ENCODE data around the gene ANGPTL1. TPM values are rescaled to one million over a fixed set of nuclear protein-coding genes. Genes with fewer than 3 reads are reported as not detected.

The ANGPTL1 gene
- total and polyA plus RNA-seq, 10 of the 15 experiments (the other 5 are each of a cell fraction or from before 2014, with no cell fraction given) = not detected

DNA sequence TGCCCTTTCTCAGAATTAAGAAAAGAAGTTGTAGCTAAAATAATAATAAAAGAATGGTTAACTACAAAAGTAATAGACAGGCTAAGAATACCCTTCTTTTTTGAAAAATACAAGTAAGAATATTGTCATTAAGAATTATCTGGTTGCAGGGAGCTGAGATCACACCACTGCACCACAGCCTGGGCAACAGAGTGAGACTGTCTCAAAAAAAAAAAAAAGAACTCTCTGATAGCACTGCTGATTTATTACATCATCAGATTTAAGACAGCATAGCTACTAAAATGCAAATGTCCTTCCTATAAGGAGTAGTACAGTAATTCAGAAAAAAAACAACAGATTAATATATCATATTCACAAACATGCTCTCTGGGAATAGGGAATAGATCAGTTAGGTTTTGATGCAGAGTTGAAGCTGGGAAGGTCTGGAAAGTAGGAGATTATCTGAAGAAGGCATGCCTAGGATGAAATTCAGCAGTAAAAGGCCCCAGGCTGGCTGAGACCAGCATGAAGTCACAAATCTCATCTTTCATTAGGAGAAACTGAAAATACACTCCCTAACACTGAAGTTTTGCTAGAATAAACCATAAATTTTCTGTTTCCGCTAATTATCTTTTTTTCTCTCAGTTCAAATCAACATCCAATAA is 30.7 kb upstream of the ANGPTL1 start:
- Histone ChIP-seq H3K27me3 (replicated peaks in 1 of 2; ENCODE audit: control insufficient read depth in 2 of 2, insufficient read depth in 2 of 2, low read length in 1 of 2) (no peaks in the 10 kb centered on the region), H3K9me3 (replicated peaks; ENCODE audit: control insufficient read depth, insufficient read depth, low read length) (no peaks in the 10 kb centered on the region), H3K36me3 (ENCODE audit: control insufficient read depth in 2 of 2, insufficient read depth in 2 of 2, low read length in 1 of 2) (no peaks in the 10 kb centered on the region), H3K4me3 (no peak overlapping the region), H3K9ac (ENCODE audit: control insufficient read depth, insufficient read depth, low read length) (no peak overlapping the region), H2AFZ (ENCODE audit: control insufficient read depth, low read depth, low read length) (no peak overlapping the region), H3K4me2 (ENCODE audit: control insufficient read depth, insufficient read depth) (no peak overlapping the region), H3K4me1 (ENCODE audit: control insufficient read depth, insufficient read depth, low read length) (no peaks in the 10 kb centered on the region), H4K20me1 (ENCODE audit: control insufficient read depth, insufficient read depth) (no peaks in the 10 kb centered on the region), H3K79me2 (ENCODE audit: control insufficient read depth, insufficient read depth, low read length) (no peaks in the 10 kb centered on the region), H3K27ac (ENCODE audit: control insufficient read depth, insufficient read depth) (no peak overlapping the region)
- CTCF ChIA-PET = interaction anchor here (1.0 kb wide), 1 partner anchor 9 kb away, joined by 3 read pairs; no protein-coding TSS in a partner anchor
- in situ Hi-C loops (cut with MboI) (no loop called here), intact Hi-C loops (cut with micrococcal nuclease; ENCODE audit: unreplicated experiment) (no loop called here)
- FAIRE-seq = no peak
- DNase-seq (ENCODE audit: low read depth, low spot score) = no peak
- WGBS (ENCODE audit: insufficient coverage, insufficient replicate concordance, low lambda C conversion rate, missing lambda C conversion rate) = 0% methylated on average over 1 of the region's 1 CpG
- no peak for ATAC-seq
- BruUV-seq (replicated peaks) = no TSS peak
- TF ChIP-seq MEF2A (IDR thresholded peaks at IDR 0.05; ENCODE audit: insufficient read depth, low read depth, low read length) (no peak), RB1 (IDR thresholded peaks at IDR 0.05; ENCODE audit: borderline replicate concordance) (no peak), RAD21 (IDR thresholded peaks at IDR 0.05; ENCODE audit: insufficient read depth, low read depth, low read length) (no peak), BACH1 (IDR thresholded peaks at IDR 0.05; ENCODE audit: borderline replicate concordance) (no peak), NFYB (IDR thresholded peaks at IDR 0.05; ENCODE audit: insufficient read depth, low read depth, low read length) (no peak), CHD2 (IDR thresholded peaks at IDR 0.05; ENCODE audit: borderline replicate concordance, low read depth, low read length) (no peak), ZZZ3 (IDR thresholded peaks at IDR 0.05; ENCODE audit: control insufficient read depth, insufficient read length, low read depth) (no peak), NR2F1 (conservative IDR thresholded peaks at IDR 0.05) (no peak)
- TF ChIP-seq, protein P1, sequence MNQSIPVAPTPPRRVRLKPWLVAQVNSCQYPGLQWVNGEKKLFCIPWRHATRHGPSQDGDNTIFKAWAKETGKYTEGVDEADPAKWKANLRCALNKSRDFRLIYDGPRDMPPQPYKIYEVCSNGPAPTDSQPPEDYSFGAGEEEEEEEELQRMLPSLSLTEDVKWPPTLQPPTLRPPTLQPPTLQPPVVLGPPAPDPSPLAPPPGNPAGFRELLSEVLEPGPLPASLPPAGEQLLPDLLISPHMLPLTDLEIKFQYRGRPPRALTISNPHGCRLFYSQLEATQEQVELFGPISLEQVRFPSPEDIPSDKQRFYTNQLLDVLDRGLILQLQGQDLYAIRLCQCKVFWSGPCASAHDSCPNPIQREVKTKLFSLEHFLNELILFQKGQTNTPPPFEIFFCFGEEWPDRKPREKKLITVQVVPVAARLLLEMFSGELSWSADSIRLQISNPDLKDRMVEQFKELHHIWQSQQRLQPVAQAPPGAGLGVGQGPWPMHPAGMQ (IDR thresholded peaks at IDR 0.05; ENCODE audit: borderline replicate concordance) = no peak
- RAD21 ChIA-PET (ENCODE audit: unreplicated experiment) = no interaction called here
- POLR2A ChIA-PET = no interaction called here
- SMC1A ChIA-PET (ENCODE audit: uncharacterized antibody, unreplicated experiment) = interaction anchor here (0.7 kb wide), 1 partner anchor 409 kb away, joined by 3 read pairs; no protein-coding TSS in a partner anchor

Data from GM12878 (cell line).